ENCODE results near the gene MT1X.
A peak's percentile ranks its signal among the peaks of the same experiment; 100 is the strongest.

MT1X gene

GRCh38 chr16:56641166-56641565 is 41.1 kb upstream of the MT1X start:
- H3K36me3 ChIP-seq (ENCODE audit: control insufficient read depth, insufficient read depth, low read length): no peaks in the 10 kb centered on the region
- peaks cover 96% of the 10 kb centered on the region for H3K27me3 ChIP-seq (ENCODE audit: control insufficient read depth, insufficient read depth, low read length)
- no peaks in the 10 kb centered on the region for H3K4me1 ChIP-seq (ENCODE audit: control insufficient read depth, insufficient read depth, low read length)
- no peak overlapping the region for H3K4me3 ChIP-seq (ENCODE audit: low read length)
- H3K9me3 ChIP-seq (ENCODE audit: control insufficient read depth, insufficient read depth, low read length): no peaks in the 10 kb centered on the region
- no peak overlapping the region for H3K27ac ChIP-seq (ENCODE audit: low read length)
- DNase-seq (ENCODE audit: low read depth, low spot score): no peak
- no CpG with 5 or more reads among the region's 2 CpGs for WGBS (ENCODE audit: insufficient coverage, insufficient read length)

- Histone ChIP-seq H3K9me3 (ENCODE audit: control insufficient read depth, insufficient read depth, low read length) (no peaks in the 10 kb centered on the region), H3K36me3 (ENCODE audit: control insufficient read depth, insufficient read depth, low read length) (no peaks in the 10 kb centered on the region), H3K27ac (ENCODE audit: low read length) (no peak overlapping the region), H3K4me1 (ENCODE audit: control insufficient read depth, insufficient read depth, low read length) (no peaks in the 10 kb centered on the region), H3K4me3 (ENCODE audit: low read length) (peak overlapping the region; percentile 4; the same call in 1 of the 2 replicates), H3K27me3 (ENCODE audit: control insufficient read depth, insufficient read depth, low read length) (peaks cover 95% of the 10 kb centered on the region)
- no CpG with 5 or more reads among the region's 42 CpGs for WGBS (ENCODE audit: insufficient coverage, insufficient read length)
- no peak for DNase-seq (ENCODE audit: low read depth, low spot score)
These were observed 39.0 kb upstream of the MT1X start for GRCh38 chr16:56643080-56643778.

DNA sequence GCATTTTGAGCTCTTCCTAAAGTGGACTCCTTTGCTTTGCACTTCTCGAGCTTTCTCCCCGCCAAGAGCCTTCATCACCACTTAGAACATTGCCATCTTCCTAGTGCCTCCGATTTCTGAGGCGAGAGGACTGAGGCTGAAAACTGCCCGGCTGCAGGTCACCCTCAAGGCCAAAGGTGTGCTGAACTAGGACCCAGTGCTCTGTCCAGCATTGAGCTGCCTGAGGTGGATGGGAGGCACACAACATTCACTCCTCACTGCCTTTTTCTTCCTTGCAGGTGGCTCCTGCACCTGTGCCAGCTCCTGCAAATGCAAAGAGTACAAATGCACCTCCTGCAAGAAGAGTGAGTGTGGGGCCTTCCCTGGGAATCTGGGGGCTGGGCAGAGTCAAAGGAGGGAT is 38.4 kb upstream of the MT1X start:
- Histone ChIP-seq H3K4me3 (ENCODE audit: low read length) (no peak overlapping the region), H3K36me3 (ENCODE audit: control insufficient read depth, insufficient read depth, low read length) (no peaks in the 10 kb centered on the region), H3K27ac (ENCODE audit: low read length) (no peak overlapping the region), H3K9me3 (ENCODE audit: control insufficient read depth, insufficient read depth, low read length) (no peaks in the 10 kb centered on the region), H3K27me3 (ENCODE audit: control insufficient read depth, insufficient read depth, low read length) (peaks cover 96% of the 10 kb centered on the region), H3K4me1 (ENCODE audit: control insufficient read depth, insufficient read depth, low read length) (no peaks in the 10 kb centered on the region)
- no peak for DNase-seq (ENCODE audit: low read depth, low spot score)
- WGBS (ENCODE audit: insufficient coverage, insufficient read length): no CpG with 5 or more reads among the region's 5 CpGs

- no CpG with 5 or more reads among the region's 1 CpG for WGBS (ENCODE audit: insufficient coverage, insufficient read length)
- peaks cover 88% of the 10 kb centered on the region for H3K27me3 ChIP-seq (ENCODE audit: control insufficient read depth, insufficient read depth, low read length)
These were observed 37.0 kb upstream of the MT1X start for GRCh38 chr16:56645311-56645710.

GRCh38 chr16:56645838-56646237 is 36.4 kb upstream of the MT1X start:
- no CpG with 5 or more reads among the region's 1 CpG for WGBS (ENCODE audit: insufficient coverage, insufficient read length)
- Histone ChIP-seq H3K4me3 (ENCODE audit: low read length) (no peak overlapping the region), H3K27me3 (ENCODE audit: control insufficient read depth, insufficient read depth, low read length) (peaks cover 83% of the 10 kb centered on the region), H3K4me1 (ENCODE audit: control insufficient read depth, insufficient read depth, low read length) (no peaks in the 10 kb centered on the region), H3K36me3 (ENCODE audit: control insufficient read depth, insufficient read depth, low read length) (no peaks in the 10 kb centered on the region), H3K9me3 (ENCODE audit: control insufficient read depth, insufficient read depth, low read length) (no peaks in the 10 kb centered on the region), H3K27ac (ENCODE audit: low read length) (no peak overlapping the region)
- no peak for DNase-seq (ENCODE audit: low read depth, low spot score)

More at GRCh38 chr16:56645311-56645710, 37.0 kb upstream of the MT1X start:
- no peak overlapping the region for H3K4me3 ChIP-seq (ENCODE audit: low read length)
- DNase-seq (ENCODE audit: low read depth, low spot score): no peak
- H3K4me1 ChIP-seq (ENCODE audit: control insufficient read depth, insufficient read depth, low read length): no peaks in the 10 kb centered on the region
- no peaks in the 10 kb centered on the region for H3K9me3 ChIP-seq (ENCODE audit: control insufficient read depth, insufficient read depth, low read length)
- H3K36me3 ChIP-seq (ENCODE audit: control insufficient read depth, insufficient read depth, low read length): no peaks in the 10 kb centered on the region
- no peak overlapping the region for H3K27ac ChIP-seq (ENCODE audit: low read length)

- DNase-seq (ENCODE audit: low read depth, low spot score): no peak
- Histone ChIP-seq H3K9me3 (ENCODE audit: control insufficient read depth, insufficient read depth, low read length) (no peaks in the 10 kb centered on the region), H3K27ac (ENCODE audit: low read length) (no peak overlapping the region), H3K4me3 (ENCODE audit: low read length) (no peak overlapping the region), H3K4me1 (ENCODE audit: control insufficient read depth, insufficient read depth, low read length) (no peaks in the 10 kb centered on the region), H3K36me3 (ENCODE audit: control insufficient read depth, insufficient read depth, low read length) (no peaks in the 10 kb centered on the region), H3K27me3 (ENCODE audit: control insufficient read depth, insufficient read depth, low read length) (peaks cover 63% of the 10 kb centered on the region)
- no CpG with 5 or more reads among the region's 33 CpGs for WGBS (ENCODE audit: insufficient coverage, insufficient read length)
These were observed 34.4 kb upstream of the MT1X start for GRCh38 chr16:56647641-56648431.

GRCh38 chr16:56649271-56649670 is 33.0 kb upstream of the MT1X start:
- Histone ChIP-seq H3K36me3 (ENCODE audit: control insufficient read depth, insufficient read depth, low read length) (no peaks in the 10 kb centered on the region), H3K4me3 (ENCODE audit: low read length) (no peak overlapping the region), H3K27me3 (ENCODE audit: control insufficient read depth, insufficient read depth, low read length) (peaks cover 49% of the 10 kb centered on the region), H3K27ac (ENCODE audit: low read length) (no peak overlapping the region), H3K9me3 (ENCODE audit: control insufficient read depth, insufficient read depth, low read length) (no peaks in the 10 kb centered on the region), H3K4me1 (ENCODE audit: control insufficient read depth, insufficient read depth, low read length) (no peaks in the 10 kb centered on the region)
- no CpG with 5 or more reads among the region's 2 CpGs for WGBS (ENCODE audit: insufficient coverage, insufficient read length)
- no peak for DNase-seq (ENCODE audit: low read depth, low spot score)

- Histone ChIP-seq H3K4me3 (ENCODE audit: low read length) (no peak overlapping the region), H3K4me1 (ENCODE audit: control insufficient read depth, insufficient read depth, low read length) (no peaks in the 10 kb centered on the region), H3K27ac (ENCODE audit: low read length) (no peak overlapping the region), H3K36me3 (ENCODE audit: control insufficient read depth, insufficient read depth, low read length) (no peaks in the 10 kb centered on the region), H3K9me3 (ENCODE audit: control insufficient read depth, insufficient read depth, low read length) (no peaks in the 10 kb centered on the region), H3K27me3 (ENCODE audit: control insufficient read depth, insufficient read depth, low read length) (peaks cover 43% of the 10 kb centered on the region)
- no peak for DNase-seq (ENCODE audit: low read depth, low spot score)
- WGBS (ENCODE audit: insufficient coverage, insufficient read length): no CpG with 5 or more reads among the region's 3 CpGs
These were observed 32.5 kb upstream of the MT1X start for GRCh38 chr16:56649820-56650219.

GRCh38 chr16:56651586-56651985 is 30.7 kb upstream of the MT1X start, which contains the start of gene MT1B:
Gene MT1B, plus strand, starts transcription at chr16:56651886. Its CDS starts 68 bp downstream, at chr16:56651954.
- Histone ChIP-seq H3K4me1 (ENCODE audit: control insufficient read depth, insufficient read depth, low read length) (no peaks in the 10 kb centered on the region), H3K36me3 (ENCODE audit: control insufficient read depth, insufficient read depth, low read length) (no peaks in the 10 kb centered on the region), H3K4me3 (ENCODE audit: low read length) (no peak within 1 kb of the TSS), H3K27ac (ENCODE audit: low read length) (no peak within 1 kb of the TSS), H3K27me3 (ENCODE audit: control insufficient read depth, insufficient read depth, low read length) (peaks cover 27% of the 10 kb centered on the region), H3K9me3 (ENCODE audit: control insufficient read depth, insufficient read depth, low read length) (no peaks in the 10 kb centered on the region)
- no peak for DNase-seq (ENCODE audit: low read depth, low spot score)
- WGBS (ENCODE audit: insufficient coverage, insufficient read length): no CpG with 5 or more reads among the region's 7 CpGs

- no peak overlapping the region for H3K4me3 ChIP-seq (ENCODE audit: low read length)
- H3K4me1 ChIP-seq (ENCODE audit: control insufficient read depth, insufficient read depth, low read length): no peaks in the 10 kb centered on the region
- peaks cover 18% of the 10 kb centered on the region for H3K27me3 ChIP-seq (ENCODE audit: control insufficient read depth, insufficient read depth, low read length)
- WGBS (ENCODE audit: insufficient coverage, insufficient read length): no CpG with 5 or more reads among the region's 1 CpG
- DNase-seq (ENCODE audit: low read depth, low spot score): no peak
- H3K27ac ChIP-seq (ENCODE audit: low read length): no peak overlapping the region
- H3K36me3 ChIP-seq (ENCODE audit: control insufficient read depth, insufficient read depth, low read length): no peaks in the 10 kb centered on the region
- H3K9me3 ChIP-seq (ENCODE audit: control insufficient read depth, insufficient read depth, low read length): no peaks in the 10 kb centered on the region
These were observed 29.7 kb upstream of the MT1X start for GRCh38 chr16:56652600-56652999.

All from iPS DF 6.9 (cell line).